Thoracic aorta (tissue), 2 donors: Measurements from ENCODE around the gene BCAR3. TPM values are rescaled to one million over a fixed set of nuclear protein-coding genes. Genes with fewer than 3 reads are reported as not detected.

Experiments used
- ATAC-seq: fragments of 150-250 bp; one replicate; pipeline ENCODE4 v1.8.0; 2017; ENCODE audit warnings: low read depth; ENCODE audit not compliant: insufficient number of reproducible peaks, low FRiP score
- DNase-seq: peaks from one replicate; pipeline ENCODE4 v3.0.0-alpha.2; 2020; ENCODE audit warnings: low spot score
- H3K27ac ChIP-seq, 2 donors: fragments of 200-600 bp; sonication (generic); 1 replicate in 1 of 2; 2 replicates in 1 of 2; pipeline ENCODE4 v1.5.1; 2016; ENCODE audit warnings: mild to moderate bottlenecking in 2 of 2, moderate library complexity in 2 of 2
- H3K27me3 ChIP-seq: fragments of 200-600 bp; sonication (generic); replicated peaks from 2 replicates; pipeline ENCODE4 v1.6.0; 2016; ENCODE audit warnings: mild to moderate bottlenecking; ENCODE audit not compliant: insufficient read depth
- H3K36me3 ChIP-seq: fragments of 200-600 bp; sonication (generic); one replicate; pipeline ENCODE4 v1.5.1; 2016
- H3K4me1 ChIP-seq, 2 donors: fragments of 200-600 bp; sonication (generic); 1 replicate in 1 of 2; 2 replicates in 1 of 2; pipeline versions ENCODE4 v1.5.1 to v1.6.0; 2016; ENCODE audit warnings: low read depth in 2 of 2, mild to moderate bottlenecking in 1 of 2; ENCODE audit not compliant: control insufficient read depth in 1 of 2
- H3K4me3 ChIP-seq: fragments of 200-600 bp; sonication (generic); 2 replicates; pipeline ENCODE4 v1.5.1; 2016; ENCODE audit warnings: mild to moderate bottlenecking
- H3K9me3 ChIP-seq: fragments of 200-600 bp; sonication (generic); 2 replicates; pipeline ENCODE4 v1.5.1; 2016
- CTCF ChIP-seq: fragments of 200-600 bp; sonication (generic); IDR thresholded peaks from one replicate; pipeline ENCODE4 v1.5.1; 2019; ENCODE audit warnings: antibody characterized with exemption
- total RNA-seq, 2 donors: library from RNA; depleted of rRNA; stranded (reverse); fragments of >200 nt; gene quantifications; one replicate each; pipeline versions ENCODE4 v1.1.0 to v1.2.3, GENCODE V29; 2016

The BCAR3 gene
- total RNA-seq, 2 donors from 2014 or later: 26.7 to 36.3 TPM

DNA sequence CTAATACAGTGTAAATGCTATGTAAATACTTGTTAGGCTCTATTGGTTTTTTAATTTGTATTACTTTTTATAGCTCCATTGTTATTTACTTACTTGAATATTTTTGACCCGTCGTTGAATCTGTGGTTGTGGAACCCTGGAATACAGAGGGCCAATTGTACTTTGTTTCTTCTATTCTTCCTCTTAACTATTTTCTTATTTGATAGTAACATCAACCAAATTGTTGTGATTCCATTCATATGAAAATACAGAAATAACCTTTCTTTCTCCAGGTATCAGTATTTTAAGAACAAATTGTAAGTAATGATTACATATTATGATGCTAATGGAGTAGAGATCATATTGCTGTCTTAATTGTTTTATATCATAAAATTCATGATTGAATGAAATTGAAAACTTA, 160.0 kb downstream of the BCAR3 start:
- DNase-seq (no peak), ATAC-seq (no peak)
- H3K36me3 ChIP-seq: no peaks in the 10 kb centered on the region
- H3K27me3 ChIP-seq: no peaks in the 10 kb centered on the region
- no peaks in the 10 kb centered on the region for H3K9me3 ChIP-seq
- peaks cover 0 to 8% of the 10 kb centered on the region in 2 donors for H3K4me1 ChIP-seq
- H3K27ac ChIP-seq: no peak overlapping the region
- TF ChIP-seq CTCF: no peak
- no peak overlapping the region for H3K4me3 ChIP-seq

GRCh38 chr1:93519199-93519829, 162.3 kb downstream of the BCAR3 start:
- TF ChIP-seq CTCF: no peak
- H3K4me1 ChIP-seq: no peaks in the 10 kb centered on the region
- ATAC-seq (no peak), DNase-seq (no peak)
- H3K27me3 ChIP-seq: no peaks in the 10 kb centered on the region
- no peaks in the 10 kb centered on the region for H3K36me3 ChIP-seq
- H3K9me3 ChIP-seq: no peaks in the 10 kb centered on the region
- no peak overlapping the region for H3K4me3 ChIP-seq
- H3K27ac ChIP-seq: no peak overlapping the region

- Histone ChIP-seq H3K4me3 (no peak overlapping the region), H3K27me3 (no peaks in the 10 kb centered on the region), H3K36me3 (no peaks in the 10 kb centered on the region), H3K4me1 (no peaks in the 10 kb centered on the region), H3K27ac (no peak overlapping the region), H3K9me3 (no peaks in the 10 kb centered on the region)
- ATAC-seq: no peak
- TF ChIP-seq CTCF: no peak
- no peak for DNase-seq
Observed at GRCh38 chr1:93518516-93518915, 163.1 kb downstream of the BCAR3 start.

DNA sequence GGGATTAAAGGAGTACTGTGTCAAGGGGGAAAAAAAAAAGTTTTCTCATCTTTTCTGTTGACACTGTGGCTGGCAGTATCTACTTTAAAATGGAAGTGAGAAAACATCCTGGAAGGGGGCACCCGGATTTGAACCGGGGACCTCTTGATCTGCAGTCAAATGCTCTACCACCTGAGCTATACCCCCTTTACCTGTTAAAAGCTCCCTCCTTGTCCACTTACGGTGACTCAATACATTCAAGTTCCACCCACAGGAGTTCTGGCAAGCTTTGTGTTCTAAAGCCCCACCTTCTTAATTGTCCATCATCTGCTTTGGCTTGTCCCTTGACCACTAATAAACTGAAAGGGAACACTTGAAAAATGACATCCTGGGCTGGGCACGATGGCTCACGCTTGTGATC, 165.5 kb downstream of the BCAR3 start:
- Histone ChIP-seq H3K4me3 (no peak overlapping the region), H3K4me1 (no peaks in the 10 kb centered on the region), H3K27me3 (no peaks in the 10 kb centered on the region), H3K36me3 (no peaks in the 10 kb centered on the region), H3K9me3 (no peaks in the 10 kb centered on the region), H3K27ac (no peak overlapping the region)
- DNase-seq: no peak
- ATAC-seq: no peak
- no peak for TF ChIP-seq CTCF

Other genes starting within 250 kb of the BCAR3 start
- gene FNBP1L, start 233.7 kb downstream of the BCAR3 start, total RNA-seq: 10 to 100 TPM; 12.2 to 13.2 TPM
- 10 to 100 TPM; 24.2 to 41.5 TPM for gene DNTTIP2, start 197.4 kb upstream of the BCAR3 start, total RNA-seq
- gene GCLM, start 227.6 kb upstream of the BCAR3 start, total RNA-seq: 10 to 100 TPM; 12.5 to 28.4 TPM